K562 (cell line): Measurements from ENCODE around the gene TRIM44.

ENCODE experiments used
- ATF4 ChIP-seq: fragments of 450-650 bp; formaldehyde crosslinking; IDR thresholded peaks from 2 replicates; pipeline ENCODE4 v1.4.0; 2022; ENCODE audit warnings: mild to moderate bottlenecking, moderate library complexity
- CHD2 ChIP-seq: IDR thresholded peaks from 2 replicates; pipeline ENCODE4 v1.6.1; 2011; ENCODE audit warnings: low read depth, low read length
- CTCF ChIP-seq, 3 experiments: IDR thresholded peaks in 2 of 3; conservative IDR thresholded peaks in 1 of 3; 2 replicates each; pipeline ENCODE4 v1.5.1; 2011 to 2012; ENCODE audit warnings: low read length in 3 of 3, mild to moderate bottlenecking in 3 of 3, control low read depth in 2 of 3, improper control_type of control experiment in 1 of 3, inconsistent platforms in 1 of 3, low read depth in 1 of 3, mixed read lengths in 1 of 3, moderate library complexity in 1 of 3; ENCODE audit not compliant: insufficient read depth in 2 of 3
- KLF10 ChIP-seq: fragments of 250-450 bp; sonication (Bioruptor Pico); IDR thresholded peaks from 2 replicates; pipeline ENCODE4 v1.6.1; 2021; ENCODE audit warnings: matching md5 sums
- LCOR ChIP-seq: sonication (generic); formaldehyde crosslinking; IDR thresholded peaks from 2 replicates; pipeline ENCODE4 v1.8.0; 2022; ENCODE audit warnings: mild to moderate bottlenecking, missing genetic modification reagents
- NR2F6 ChIP-seq: fragments of 450-650 bp; formaldehyde crosslinking; IDR thresholded peaks from 2 replicates; pipeline ENCODE4 v1.4.0; 2020; ENCODE audit warnings: mild to moderate bottlenecking
- PHF8 ChIP-seq: fragments of 200-600 bp; sonication (generic); IDR thresholded peaks from 2 replicates; pipeline ENCODE4 v1.6.1; 2012; ENCODE audit warnings: mixed run types, mild to moderate bottlenecking, inconsistent platforms, low read length, moderate library complexity, borderline replicate concordance
- SMARCC2 ChIP-seq: fragments of 450-650 bp; IDR thresholded peaks from 2 replicates; pipeline ENCODE4 v1.6.1; 2017; ENCODE audit warnings: antibody characterized with exemption, moderate library complexity, mild to moderate bottlenecking, low read depth
- SRSF9 ChIP-seq: fragments of 200-400 bp; formaldehyde crosslinking; IDR thresholded peaks from 2 replicates; pipeline ENCODE4 v1.6.1; 2017; ENCODE audit warnings: low read depth, low read length, borderline replicate concordance
- YY1 ChIP-seq, 3 experiments: IDR thresholded peaks; 2 replicates each; pipeline ENCODE4 v1.6.1; 2011; ENCODE audit warnings: low read length in 2 of 3, mild to moderate bottlenecking in 2 of 3, moderate library complexity in 2 of 3, borderline replicate concordance in 1 of 3, control low read depth in 1 of 3, low read depth in 1 of 3; ENCODE audit not compliant: insufficient read depth in 3 of 3, insufficient replicate concordance in 2 of 3, control insufficient read depth in 1 of 3, insufficient read length in 1 of 3; ENCODE audit errors: extremely low read depth in 1 of 3

- TF ChIP-seq KLF10 (CRISPR knock-in tag) (no peak), PHF8 (no peak), CTCF (IDR thresholded peaks at IDR 0.05 in 2 of 3, conservative IDR thresholded peaks at IDR 0.05 in 1 of 3; ENCODE audit: insufficient read depth in 2 of 3, low read depth in 1 of 3, low read length in 3 of 3) (no peak), LCOR (CRISPR knock-in tag) (no peak), SMARCC2 (no peak), YY1 (IDR thresholded peaks at IDR 0.05; ENCODE audit: borderline replicate concordance in 1 of 3, control insufficient read depth in 1 of 3, extremely low read depth in 1 of 3, insufficient read depth in 3 of 3, insufficient read length in 1 of 3, insufficient replicate concordance in 2 of 3, low read depth in 1 of 3, low read length in 2 of 3) (no peak), SRSF9 (no peak), CHD2 (no peak), NR2F6 (no peak), ATF4 (CRISPR knock-in tag) (no peak)
Measured at GRCh38 chr11:35799655-35800054, 137.1 kb downstream of the TRIM44 start.
